ENCODE results near the gene EPSTI1. TPM values are rescaled to one million over a fixed set of nuclear protein-coding genes. Genes with fewer than 3 reads are reported as not detected.

EPSTI1 gene
- total RNA-seq, 1 donor: 15.1 TPM

DNA sequence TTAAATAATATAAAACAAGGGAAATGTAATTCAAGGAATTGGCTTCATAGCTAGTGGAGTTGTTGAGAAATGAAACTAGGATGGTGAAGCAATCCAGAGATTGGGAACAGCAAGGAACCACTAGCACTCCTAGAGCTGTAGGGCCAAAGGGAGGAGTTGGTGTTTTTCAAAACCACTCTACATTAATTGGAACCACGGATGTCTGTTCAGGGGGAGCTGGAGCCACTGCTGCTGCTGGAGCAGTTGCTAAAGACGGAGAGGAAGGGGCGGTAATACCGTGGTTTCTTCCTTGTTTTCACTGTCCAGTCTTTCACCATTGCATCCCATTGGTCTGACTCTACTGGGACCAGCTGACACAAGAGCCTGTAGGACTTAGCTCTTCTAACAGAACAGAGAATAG lies 39.8 kb upstream of the EPSTI1 start:
- DNase-seq (ENCODE audit: low read depth): no peak
- no peak for TF ChIP-seq CTCF (IDR thresholded peaks at IDR 0.05; ENCODE audit: insufficient read depth, low read depth, low read length)
- no peak overlapping the region for H3K4me3 ChIP-seq (ENCODE audit: low read depth, low read length)

DNA sequence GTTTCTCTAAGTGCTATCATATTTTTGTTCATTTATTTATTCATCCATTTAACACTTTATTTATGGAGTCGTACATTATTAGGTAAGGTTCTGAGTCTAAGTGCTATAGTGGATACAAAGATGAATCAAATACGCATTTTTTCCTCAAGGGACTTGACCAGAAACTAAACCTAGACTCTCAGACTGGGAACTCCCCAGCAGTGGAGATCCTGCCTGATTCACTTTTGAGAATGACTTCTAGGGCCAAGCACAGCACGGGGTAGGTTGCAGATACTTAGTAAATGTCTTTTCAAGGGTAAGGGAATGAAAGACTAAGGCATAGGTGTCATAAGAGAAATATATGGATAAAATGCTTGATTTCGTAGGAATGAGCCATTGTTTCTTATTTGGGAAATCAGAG lies 38.5 kb upstream of the EPSTI1 start:
- DNase-seq (ENCODE audit: low read depth): no peak
- H3K4me3 ChIP-seq (ENCODE audit: low read depth, low read length): no peak overlapping the region
- TF ChIP-seq CTCF (IDR thresholded peaks at IDR 0.05; ENCODE audit: insufficient read depth, low read depth, low read length): no peak

- H3K4me3 ChIP-seq (ENCODE audit: low read depth, low read length): no peak overlapping the region
- DNase-seq (ENCODE audit: low read depth): no peak
- TF ChIP-seq CTCF (IDR thresholded peaks at IDR 0.05; ENCODE audit: insufficient read depth, low read depth, low read length): no peak
These were observed 34.2 kb upstream of the EPSTI1 start for GRCh38 chr13:43026262-43026661.

DNA sequence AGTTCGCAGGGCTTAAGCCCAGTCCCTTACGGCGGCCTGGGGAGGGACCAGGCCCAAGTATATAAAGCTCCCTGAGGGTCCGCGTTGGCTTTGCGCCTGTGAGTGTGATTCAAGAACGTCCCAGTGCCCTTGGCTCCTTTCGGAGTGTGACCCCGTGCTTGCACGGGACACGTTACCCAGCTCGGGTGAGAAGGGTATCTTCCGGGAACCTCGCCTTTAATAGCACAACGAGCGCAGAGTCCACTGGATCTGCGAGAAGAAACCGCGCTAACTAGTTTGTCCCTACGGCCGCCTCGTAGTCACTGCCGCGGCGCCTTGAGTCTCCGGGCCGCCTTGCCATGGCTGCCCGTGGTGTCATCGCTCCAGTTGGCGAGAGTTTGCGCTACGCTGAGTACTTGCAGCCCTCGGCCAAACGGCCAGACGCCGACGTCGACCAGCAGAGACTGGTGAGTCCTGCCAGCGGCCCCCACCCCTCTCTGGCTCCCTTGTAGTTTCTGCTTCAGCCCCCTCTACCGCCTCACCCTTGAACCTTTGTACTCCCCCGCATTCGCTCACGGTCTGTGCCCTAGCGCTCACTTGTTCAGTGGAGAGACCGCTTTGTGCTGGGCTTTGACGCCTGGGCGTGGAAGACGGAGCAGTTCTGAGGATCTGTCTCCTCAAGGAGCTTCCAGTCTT lies 31.4 kb upstream of the EPSTI1 start, which contains the start of gene DNAJC15:
DNAJC15 (plus strand) TSS at position 298 of the 675 bp plus-strand sequence; CDS start at position 339, 41 bp downstream.
- DNase-seq (ENCODE audit: low read depth): peak; percentile 77
- TF ChIP-seq CTCF (IDR thresholded peaks at IDR 0.05; ENCODE audit: insufficient read depth, low read depth, low read length): no peak
- peak within 1 kb of the TSS; percentile 61 for H3K4me3 ChIP-seq (ENCODE audit: low read depth, low read length)

GRCh38 chr13:43022934-43023288 lies 30.9 kb upstream of the EPSTI1 start:
- no peak for DNase-seq (ENCODE audit: low read depth)
- no peak for TF ChIP-seq CTCF (IDR thresholded peaks at IDR 0.05; ENCODE audit: insufficient read depth, low read depth, low read length)
- H3K4me3 ChIP-seq (ENCODE audit: low read depth, low read length): peak overlapping the region; percentile 61

GRCh38 chr13:43021926-43022670 lies 30.1 kb upstream of the EPSTI1 start:
- TF ChIP-seq CTCF (IDR thresholded peaks at IDR 0.05; ENCODE audit: insufficient read depth, low read depth, low read length): no peak
- peak; percentile 91 for DNase-seq (ENCODE audit: low read depth)
- no peak overlapping the region for H3K4me3 ChIP-seq (ENCODE audit: low read depth, low read length)
